OCI-LY1 (cell line): ENCODE measurements around the gene MAML2.
A peak's percentile ranks its signal among the peaks of the same experiment; 100 is the strongest.

ENCODE experiments used
- H2AFZ ChIP-seq: fragments of 200-600 bp; sonication (generic), shearing (Covaris generic); 2 replicates; pipeline ENCODE4 v1.6.0; 2014; ENCODE audit warnings: antibody characterized with exemption, mild to moderate bottlenecking, low read length
- H3F3A ChIP-seq: fragments of 200-600 bp; sonication (generic), shearing (Covaris generic); 2 replicates; pipeline ENCODE4 v1.6.0; 2014; ENCODE audit warnings: mild to moderate bottlenecking, antibody characterized with exemption, low read length, moderate library complexity; ENCODE audit not compliant: insufficient read depth
- H3K27ac ChIP-seq: fragments of 200-600 bp; sonication (generic); 2 replicates; pipeline ENCODE4 v1.5.1; 2014; ENCODE audit warnings: low read length, mixed run types, mild to moderate bottlenecking, low read depth; ENCODE audit not compliant: poor library complexity, severe bottlenecking
- H3K27me3 ChIP-seq: fragments of 200-600 bp; sonication (generic); 2 replicates; pipeline ENCODE4 v1.6.0; 2014; ENCODE audit warnings: antibody characterized with exemption, mild to moderate bottlenecking, low read length, moderate library complexity; ENCODE audit not compliant: insufficient read depth
- H3K36me3 ChIP-seq: fragments of 200-600 bp; sonication (generic); 2 replicates; pipeline ENCODE4 v1.6.1; 2014; ENCODE audit warnings: mild to moderate bottlenecking, antibody characterized with exemption, low read length, moderate library complexity, mixed read lengths; ENCODE audit not compliant: insufficient read depth
- H3K4me1 ChIP-seq: fragments of 200-600 bp; sonication (generic); 2 replicates; pipeline ENCODE4 v1.5.1; 2014; ENCODE audit warnings: mild to moderate bottlenecking, low read length, moderate library complexity; ENCODE audit not compliant: insufficient read depth, severe bottlenecking
- H3K4me2 ChIP-seq: fragments of 200-600 bp; sonication (generic), shearing (Covaris generic); 2 replicates; pipeline ENCODE4 v1.6.1; 2014; ENCODE audit warnings: low read length
- H3K4me3 ChIP-seq: fragments of 200-600 bp; sonication (generic); 2 replicates; pipeline ENCODE4 v1.5.1; 2014; ENCODE audit warnings: low read length, low read depth, mild to moderate bottlenecking, mixed read lengths; ENCODE audit not compliant: poor library complexity, severe bottlenecking
- H3K79me2 ChIP-seq: fragments of 200-600 bp; shearing (Covaris generic); 2 replicates; pipeline ENCODE4 v1.6.1; 2016; ENCODE audit warnings: mixed run types, low read length, mixed read lengths; ENCODE audit not compliant: insufficient read depth
- H3K9ac ChIP-seq: fragments of 200-600 bp; sonication (generic), shearing (Covaris generic); 2 replicates; pipeline ENCODE4 v1.6.1; 2014; ENCODE audit warnings: mild to moderate bottlenecking, low read length, mixed read lengths
- H3K9me2 ChIP-seq: fragments of 200-600 bp; sonication (generic), shearing (Covaris generic); 2 replicates; pipeline ENCODE4 v1.6.1; 2014; ENCODE audit warnings: low read depth, mild to moderate bottlenecking, low read length, mixed read lengths
- H3K9me3 ChIP-seq: fragments of 200-600 bp; shearing (Covaris generic); 2 replicates; pipeline ENCODE4 v1.6.1; 2014; ENCODE audit warnings: low read length, mixed read lengths
- H4K20me1 ChIP-seq: fragments of 200-600 bp; sonication (generic), shearing (Covaris generic); 2 replicates; pipeline ENCODE4 v1.6.0; 2016; ENCODE audit warnings: mild to moderate bottlenecking, low read length; ENCODE audit not compliant: insufficient read depth
- CTCF ChIP-seq: fragments of 200-600 bp; sonication (generic), shearing (Covaris generic); IDR thresholded peaks from 2 replicates; pipeline ENCODE4 v1.5.1; 2017; ENCODE audit warnings: mild to moderate bottlenecking, antibody characterized with exemption, low read length, moderate library complexity, mixed read lengths
- EZH2 ChIP-seq: fragments of 200-600 bp; sonication (generic), shearing (Covaris generic); IDR thresholded peaks from 2 replicates; pipeline ENCODE4 v1.8.0; 2017; ENCODE audit warnings: borderline replicate concordance, mixed run types, mild to moderate bottlenecking, antibody characterized with exemption, low read length, moderate library complexity, mixed read lengths

MAML2 gene

DNA sequence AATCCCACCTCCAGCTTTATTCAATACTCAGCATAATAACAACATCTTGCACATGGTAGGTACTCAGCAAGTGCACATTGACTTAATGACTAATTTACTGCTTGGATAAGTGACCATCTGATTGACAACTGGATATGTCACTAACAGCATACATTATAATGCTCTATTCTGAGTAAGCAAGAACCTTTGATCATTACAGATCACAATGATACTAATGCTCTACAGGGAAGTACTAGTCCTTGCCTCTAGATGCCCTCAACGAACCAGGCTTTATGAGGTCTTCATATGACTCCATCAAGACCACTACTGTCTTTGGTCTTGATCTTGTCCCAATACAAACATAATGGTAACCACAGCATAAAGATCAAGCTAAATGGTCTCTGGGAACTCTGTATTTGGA, 251.5 kb downstream of the MAML2 start:
- H3K9me2 ChIP-seq = no peaks in the 10 kb centered on the region
- H3K9me3 ChIP-seq = no peaks in the 10 kb centered on the region
- H3K4me3 ChIP-seq = no peak overlapping the region
- H3F3A ChIP-seq = no peaks in the 10 kb centered on the region
- H3K27ac ChIP-seq = no peak overlapping the region
- H3K79me2 ChIP-seq = no peaks in the 10 kb centered on the region
- no peak overlapping the region for H2AFZ ChIP-seq
- H3K9ac ChIP-seq = no peak overlapping the region
- no peaks in the 10 kb centered on the region for H3K27me3 ChIP-seq
- no peaks in the 10 kb centered on the region for H3K36me3 ChIP-seq
- H4K20me1 ChIP-seq = no peaks in the 10 kb centered on the region
- H3K4me2 ChIP-seq = no peak overlapping the region
- H3K4me1 ChIP-seq = no peaks in the 10 kb centered on the region
- TF ChIP-seq EZH2 (no peak), CTCF (peak; percentile 70)

GRCh38 chr11:96090711-96091110, 252.3 kb downstream of the MAML2 start:
- Histone ChIP-seq H3K9me2 (no peaks in the 10 kb centered on the region), H3K4me2 (no peak overlapping the region), H3K27me3 (no peaks in the 10 kb centered on the region), H3K4me3 (no peak overlapping the region), H4K20me1 (no peaks in the 10 kb centered on the region), H3K27ac (no peak overlapping the region), H3K9me3 (no peaks in the 10 kb centered on the region), H3K36me3 (no peaks in the 10 kb centered on the region), H3F3A (no peaks in the 10 kb centered on the region), H3K4me1 (no peaks in the 10 kb centered on the region), H2AFZ (no peak overlapping the region), H3K79me2 (no peaks in the 10 kb centered on the region), H3K9ac (no peak overlapping the region)
- no peak for TF ChIP-seq CTCF
- no peak for TF ChIP-seq EZH2

DNA sequence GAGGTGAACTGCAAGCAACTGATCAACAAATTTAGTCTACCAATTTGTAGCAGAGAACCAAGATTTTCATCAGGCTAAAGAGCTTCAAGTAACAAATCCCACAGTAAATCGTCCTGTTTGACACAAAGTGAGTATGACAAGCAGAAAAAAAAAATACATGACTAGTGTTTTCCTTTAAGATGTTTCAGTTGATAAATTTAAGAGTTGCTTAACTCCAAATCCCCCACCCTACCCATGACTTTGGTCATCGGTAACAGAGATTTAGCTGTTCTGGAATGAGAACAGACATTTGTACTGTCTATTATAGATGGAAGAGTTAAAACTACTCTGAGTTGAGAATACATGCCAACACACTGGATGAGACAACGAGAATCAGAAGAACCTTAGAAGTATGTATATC, 254.1 kb downstream of the MAML2 start:
- Histone ChIP-seq H3K4me3 (no peak overlapping the region), H3K4me1 (no peaks in the 10 kb centered on the region), H3F3A (no peaks in the 10 kb centered on the region), H4K20me1 (no peaks in the 10 kb centered on the region), H3K9me2 (no peaks in the 10 kb centered on the region), H3K9ac (no peak overlapping the region), H3K27me3 (no peaks in the 10 kb centered on the region), H3K36me3 (no peaks in the 10 kb centered on the region), H2AFZ (no peak overlapping the region), H3K27ac (no peak overlapping the region), H3K4me2 (no peak overlapping the region), H3K9me3 (no peaks in the 10 kb centered on the region), H3K79me2 (no peaks in the 10 kb centered on the region)
- TF ChIP-seq CTCF (no peak), EZH2 (no peak)
